ENCODE results near the gene CYP4A11.
"Not testable (repeated sequence)": the region's sequence is repeated elsewhere in the genome, so short reads cannot be mapped to it uniquely, and the experiment has no call there.

Gene CYP4A11

GRCh38 chr1:46910790-46911189 lies 30.5 kb downstream of the CYP4A11 start:
- ATAC-seq, result no peak

GRCh38 chr1:46903481-46903880 lies 37.8 kb downstream of the CYP4A11 start:
- no peak for ATAC-seq

- no peak for ATAC-seq
Measured at GRCh38 chr1:46900401-46900800, 40.9 kb downstream of the CYP4A11 start.

GRCh38 chr1:46881656-46882055 lies 59.6 kb downstream of the CYP4A11 start:
- ATAC-seq, result not testable (repeated sequence)
